ENCODE data around the gene ZFHX2. TPM values are rescaled to one million over a fixed set of nuclear protein-coding genes. Genes with fewer than 3 reads are reported as not detected.

ZFHX2 gene
- total RNA-seq, 1 experiment from 2014 or later: 19.4 TPM

DNA sequence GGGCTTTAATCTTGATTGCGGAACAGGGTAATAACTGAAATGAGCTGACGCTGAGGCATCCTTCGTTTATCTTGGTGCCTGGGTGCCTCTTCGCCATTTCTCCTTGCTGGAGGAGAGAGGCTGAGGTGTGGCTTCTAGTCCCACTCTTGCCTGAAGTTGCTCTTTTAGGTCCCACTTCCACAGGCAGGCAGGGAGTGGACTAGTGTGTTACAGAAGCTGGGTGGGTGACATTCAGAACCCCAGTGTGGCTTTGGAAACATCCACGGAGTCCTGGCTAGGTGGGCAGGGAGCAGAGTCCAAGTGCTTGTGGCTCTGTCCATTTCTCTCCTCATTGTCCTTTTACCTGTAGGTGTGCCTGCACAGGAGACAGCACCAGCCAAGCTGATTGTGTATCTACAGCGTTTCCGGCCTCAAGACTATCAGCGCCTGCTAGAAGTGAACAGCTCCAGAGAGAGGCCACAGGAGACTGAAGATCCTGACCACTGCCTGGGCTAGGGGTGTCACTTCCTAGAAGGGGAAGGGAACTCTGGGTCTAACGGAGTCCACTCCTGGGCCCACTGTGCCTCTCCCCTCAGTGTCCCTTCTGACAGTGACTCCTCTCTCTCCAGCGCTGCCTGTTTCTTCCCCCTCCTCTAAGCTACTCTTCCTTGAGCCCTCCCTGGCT is 6.9 kb upstream of the ZFHX2 start:
- Mint-ChIP-seq H3K4me1 (peaks cover 21 to 40% of the 10 kb centered on the region in 2 experiments), H3K36me3 (ENCODE audit: insufficient read depth in 1 of 3, low read depth in 3 of 3) (peaks cover 15 to 55% (median 47%) of the 10 kb centered on the region in 3 experiments), H3K27ac (peak overlapping the region in 1 of 3 experiments; percentile 87; a peak in 3 of 7 replicates), H3K9me3 (no peaks in the 10 kb centered on the region), H3K4me3 (peak overlapping the region; percentile 12 to 43; a peak in 2 of 5 replicates), H3K27me3 (ENCODE audit: low read depth) (no peaks in the 10 kb centered on the region)
- Histone ChIP-seq H3K23ac (ENCODE audit: insufficient read length, low read depth, low read length) (no peak overlapping the region), H2BK12ac (ENCODE audit: insufficient read length, low read depth, low read length) (no peak overlapping the region), H2BK120ac (ENCODE audit: low read depth, low read length, poor library complexity, severe bottlenecking) (no peak overlapping the region), H4K5ac (ENCODE audit: insufficient read length, low read depth, low read length) (no peak overlapping the region), H2BK15ac (ENCODE audit: low read depth, low read length) (no peak overlapping the region), H3K9me3 (ENCODE audit: control insufficient read depth, low read depth, low read length) (no peaks in the 10 kb centered on the region), H3K4me1 (ENCODE audit: insufficient read depth, low read length) (peaks cover 4% of the 10 kb centered on the region; the same call in 1 of the 2 replicates), H3K4me2 (ENCODE audit: insufficient read depth, insufficient read length, low read length) (no peak overlapping the region), H3K9ac (ENCODE audit: extremely low read depth, insufficient read length, low read length) (no peak overlapping the region), H3K56ac (ENCODE audit: insufficient read length, low read depth, low read length) (no peak overlapping the region), H3K23me2 (ENCODE audit: insufficient read length, low read depth, low read length, poor library complexity, severe bottlenecking) (peaks cover 19% of the 10 kb centered on the region), H4K8ac (replicated peaks; ENCODE audit: insufficient read length, low read depth, low read length) (no peak overlapping the region), H3K18ac (ENCODE audit: insufficient read length, low read depth, low read length) (no peak overlapping the region), H3K27me3 (ENCODE audit: insufficient read depth, low read length) (no peaks in the 10 kb centered on the region), H3K79me2 (ENCODE audit: insufficient read depth, low read length) (no peaks in the 10 kb centered on the region; the same call in 1 of the 2 replicates), H3K79me1 (ENCODE audit: insufficient read depth, low read depth, low read length, poor library complexity, severe bottlenecking) (no peaks in the 10 kb centered on the region), H2BK5ac (ENCODE audit: insufficient read length, low read length) (no peak overlapping the region), H4K20me1 (ENCODE audit: control insufficient read depth, insufficient read depth, insufficient read length) (no peaks in the 10 kb centered on the region), H3T11ph (ENCODE audit: low read length) (no peak overlapping the region), H3K27ac (ENCODE audit: insufficient read length, low read depth, low read length) (no peak overlapping the region), H2AFZ (ENCODE audit: low read length) (no peak overlapping the region), H4K91ac (ENCODE audit: insufficient read length, low read depth, low read length) (no peak overlapping the region), H3K14ac (ENCODE audit: insufficient read depth, low read length) (no peak overlapping the region), H3K4ac (ENCODE audit: low read depth, low read length) (no peak overlapping the region), H2BK20ac (ENCODE audit: low read depth, low read length, poor library complexity, severe bottlenecking) (no peak overlapping the region), H2AK5ac (ENCODE audit: insufficient read length, low read length) (no peak overlapping the region)
- no CpG with 5 or more reads among the region's 10 CpGs for WGBS (ENCODE audit: extremely low coverage, insufficient read length, low lambda C conversion rate)
- TF ChIP-seq, protein P1, sequence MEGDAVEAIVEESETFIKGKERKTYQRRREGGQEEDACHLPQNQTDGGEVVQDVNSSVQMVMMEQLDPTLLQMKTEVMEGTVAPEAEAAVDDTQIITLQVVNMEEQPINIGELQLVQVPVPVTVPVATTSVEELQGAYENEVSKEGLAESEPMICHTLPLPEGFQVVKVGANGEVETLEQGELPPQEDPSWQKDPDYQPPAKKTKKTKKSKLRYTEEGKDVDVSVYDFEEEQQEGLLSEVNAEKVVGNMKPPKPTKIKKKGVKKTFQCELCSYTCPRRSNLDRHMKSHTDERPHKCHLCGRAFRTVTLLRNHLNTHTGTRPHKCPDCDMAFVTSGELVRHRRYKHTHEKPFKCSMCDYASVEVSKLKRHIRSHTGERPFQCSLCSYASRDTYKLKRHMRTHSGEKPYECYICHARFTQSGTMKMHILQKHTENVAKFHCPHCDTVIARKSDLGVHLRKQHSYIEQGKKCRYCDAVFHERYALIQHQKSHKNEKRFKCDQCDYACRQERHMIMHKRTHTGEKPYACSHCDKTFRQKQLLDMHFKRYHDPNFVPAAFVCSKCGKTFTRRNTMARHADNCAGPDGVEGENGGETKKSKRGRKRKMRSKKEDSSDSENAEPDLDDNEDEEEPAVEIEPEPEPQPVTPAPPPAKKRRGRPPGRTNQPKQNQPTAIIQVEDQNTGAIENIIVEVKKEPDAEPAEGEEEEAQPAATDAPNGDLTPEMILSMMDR (conservative IDR thresholded peaks at IDR 0.05): no peak
- DNase-seq: no peak

All from H9 (cell line).